DMS53 (cell line): ENCODE data around the gene HYLS1.
A peak's percentile ranks its signal among the peaks of the same experiment; 100 is the strongest.

Source experiments
- DNase-seq: peaks from one replicate; lab custom pipeline; 2025; lab: John Stamatoyannopoulos, UW

The HYLS1 gene

GRCh38 chr11:125934473-125934872 lies 47.0 kb downstream of the HYLS1 start:
- no peak for DNase-seq

- DNase-seq = peak; percentile 23
Observed at GRCh38 chr11:125935056-125935455, 47.6 kb downstream of the HYLS1 start.

- DNase-seq = no peak
Observed at GRCh38 chr11:125935618-125936199, 48.2 kb downstream of the HYLS1 start.

GRCh38 chr11:125938418-125938817 lies 51.0 kb downstream of the HYLS1 start:
- DNase-seq = no peak

- no peak for DNase-seq
Observed at GRCh38 chr11:125939081-125939521, 51.6 kb downstream of the HYLS1 start.

- no peak for DNase-seq
Observed at GRCh38 chr11:125940145-125940544, 52.7 kb downstream of the HYLS1 start.

GRCh38 chr11:125941267-125941618 lies 53.8 kb downstream of the HYLS1 start:
- peak; percentile 41 for DNase-seq

GRCh38 chr11:125941619-125942611 lies 54.4 kb downstream of the HYLS1 start:
- peak; percentile 95 for DNase-seq

- no peak for DNase-seq
Observed at GRCh38 chr11:125942771-125943428, 55.4 kb downstream of the HYLS1 start.

- no peak for DNase-seq
Observed at GRCh38 chr11:125943661-125944349, 56.3 kb downstream of the HYLS1 start.

GRCh38 chr11:125944350-125945010 lies 57.0 kb downstream of the HYLS1 start:
- no peak for DNase-seq

GRCh38 chr11:125945011-125945796 lies 57.7 kb downstream of the HYLS1 start:
- DNase-seq = peak; percentile 75

GRCh38 chr11:125945797-125946520 lies 58.5 kb downstream of the HYLS1 start, which contains the start of gene VSIG10L2:
VSIG10L2 (plus strand) TSS chr11:125946044; CDS start chr11:125946056, 12 bp downstream.
- peak; percentile 75 for DNase-seq

- DNase-seq = no peak
Observed at GRCh38 chr11:125946712-125947418, 59.4 kb downstream of the HYLS1 start.

GRCh38 chr11:125947419-125948277 lies 60.2 kb downstream of the HYLS1 start:
- DNase-seq = no peak

GRCh38 chr11:125948278-125949051 lies 61.0 kb downstream of the HYLS1 start:
- no peak for DNase-seq
